HepG2 (cell line): ENCODE results near the gene NOTCH3. TPM values are rescaled to one million over a fixed set of nuclear protein-coding genes. Genes with fewer than 3 reads are reported as not detected.
A peak's percentile ranks its signal among the peaks of the same experiment; 100 is the strongest.

Source experiments
- MED1 ChIP-seq: sonication (generic); formaldehyde crosslinking; IDR thresholded peaks from 2 replicates; pipeline ENCODE4 v1.4.0; 2020; ENCODE audit warnings: missing genetic modification reagents
- NFE2 ChIP-seq: sonication (generic); formaldehyde crosslinking; IDR thresholded peaks from 2 replicates; pipeline ENCODE4 v1.4.0; 2020; ENCODE audit warnings: missing genetic modification reagents
- RBM22 ChIP-seq: fragments of 200-400 bp; formaldehyde crosslinking; optimal IDR thresholded peaks from 2 replicates; pipeline ENCODE3; 2017; ENCODE audit warnings: mild to moderate bottlenecking, low read length, moderate library complexity
- SIX4 ChIP-seq: sonication (generic); formaldehyde crosslinking; IDR thresholded peaks from 2 replicates; pipeline ENCODE4 v1.4.0; 2020; ENCODE audit warnings: missing genetic modification reagents
- ZNF207 ChIP-seq: fragments of 450-650 bp; IDR thresholded peaks from 2 replicates; pipeline ENCODE4 v1.6.1; 2016; ENCODE audit warnings: antibody characterized with exemption, borderline replicate concordance
- polyA plus RNA-seq, 8 experiments: library from polyadenylated mRNA; depleted of rRNA in 3 of 8; stranded (reverse) in 7 of 8; unstranded in 1 of 8; fragments of >200 nt; fragmentation: Illumina TruSeq in 4 of 8; extraction: Trizol in 4 of 8; gene quantifications; 2 replicates each; pipeline versions ENCODE4 v1.2.1 to v1.2.3, GENCODE V29; 2011 to 2016; ENCODE audit warnings: low read depth in 4 of 8, missing spikeins in 1 of 8, mixed read lengths in 1 of 8; ENCODE audit not compliant: insufficient read depth in 1 of 8
- total RNA-seq, 5 experiments: library from RNA; depleted of rRNA; stranded (reverse); fragments of >200 nt; fragmentation: Illumina TruSeq; extraction: Trizol; gene quantifications; 2 replicates each; pipeline ENCODE4 v1.2.3, GENCODE V29; 2016; ENCODE audit warnings: low read depth in 1 of 5
- TF ChIP-seq, protein P1 (sequence below): IDR thresholded peaks from 2 replicates; pipeline ENCODE4 v1.6.1; 2012; ENCODE audit warnings: low read depth, low read length, improper control_type of control experiment
- TF ChIP-seq, protein P2 (sequence below): IDR thresholded peaks from 2 replicates; pipeline ENCODE4 v1.6.1; 2016; ENCODE audit warnings: low read depth, missing genetic modification reagents, missing compliant biosample characterization
- TF ChIP-seq, protein P3 (sequence below): sonication (generic); formaldehyde crosslinking; IDR thresholded peaks from 2 replicates; pipeline ENCODE4 v1.5.0; 2020; ENCODE audit warnings: missing genetic modification reagents
- TF ChIP-seq, protein P4 (sequence below): sonication (generic); formaldehyde crosslinking; IDR thresholded peaks from 2 replicates; pipeline ENCODE4; 2020; ENCODE audit warnings: missing genetic modification reagents, mild to moderate bottlenecking, borderline replicate concordance
- TF ChIP-seq, protein P5 (sequence below): sonication (generic); formaldehyde crosslinking; conservative IDR thresholded peaks from 2 replicates; pipeline ENCODE4 v1.4.0; 2020; ENCODE audit warnings: mild to moderate bottlenecking, missing genetic modification reagents, moderate library complexity

Gene NOTCH3
- total and polyA plus RNA-seq, 2 of the 13 experiments (the other 11 are each of a cell fraction or from before 2014, with no cell fraction given): 0.09 to 0.28 TPM

GRCh38 chr19:15125232-15126067 is 75.3 kb downstream of the NOTCH3 start (continued):
- TF ChIP-seq, protein P1, sequence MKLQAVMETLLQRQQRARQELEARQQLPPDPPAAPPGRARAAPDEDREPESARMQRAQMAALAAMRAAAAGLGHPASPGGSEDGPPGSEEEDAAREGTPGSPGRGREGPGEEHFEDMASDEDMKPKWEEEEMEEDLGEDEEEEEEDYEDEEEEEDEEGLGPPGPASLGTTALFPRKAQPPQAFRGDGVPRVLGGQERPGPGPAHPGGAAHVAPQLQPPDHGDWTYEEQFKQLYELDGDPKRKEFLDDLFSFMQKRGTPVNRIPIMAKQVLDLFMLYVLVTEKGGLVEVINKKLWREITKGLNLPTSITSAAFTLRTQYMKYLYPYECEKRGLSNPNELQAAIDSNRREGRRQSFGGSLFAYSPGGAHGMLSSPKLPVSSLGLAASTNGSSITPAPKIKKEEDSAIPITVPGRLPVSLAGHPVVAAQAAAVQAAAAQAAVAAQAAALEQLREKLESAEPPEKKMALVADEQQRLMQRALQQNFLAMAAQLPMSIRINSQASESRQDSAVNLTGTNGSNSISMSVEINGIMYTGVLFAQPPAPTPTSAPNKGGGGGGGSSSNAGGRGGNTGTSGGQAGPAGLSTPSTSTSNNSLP: 0 out of 2 replicates have a peak, but pooled peaks have one; percentile 4
- TF ChIP-seq RBM22 (no peak), NFE2 (CRISPR knock-in tag) (no peak), SIX4 (CRISPR knock-in tag) (no peak), ZNF207 (peak; percentile 98; the same call in 1 of the 2 replicates), MED1 (peak; percentile 75)
- TF ChIP-seq, protein P2, sequence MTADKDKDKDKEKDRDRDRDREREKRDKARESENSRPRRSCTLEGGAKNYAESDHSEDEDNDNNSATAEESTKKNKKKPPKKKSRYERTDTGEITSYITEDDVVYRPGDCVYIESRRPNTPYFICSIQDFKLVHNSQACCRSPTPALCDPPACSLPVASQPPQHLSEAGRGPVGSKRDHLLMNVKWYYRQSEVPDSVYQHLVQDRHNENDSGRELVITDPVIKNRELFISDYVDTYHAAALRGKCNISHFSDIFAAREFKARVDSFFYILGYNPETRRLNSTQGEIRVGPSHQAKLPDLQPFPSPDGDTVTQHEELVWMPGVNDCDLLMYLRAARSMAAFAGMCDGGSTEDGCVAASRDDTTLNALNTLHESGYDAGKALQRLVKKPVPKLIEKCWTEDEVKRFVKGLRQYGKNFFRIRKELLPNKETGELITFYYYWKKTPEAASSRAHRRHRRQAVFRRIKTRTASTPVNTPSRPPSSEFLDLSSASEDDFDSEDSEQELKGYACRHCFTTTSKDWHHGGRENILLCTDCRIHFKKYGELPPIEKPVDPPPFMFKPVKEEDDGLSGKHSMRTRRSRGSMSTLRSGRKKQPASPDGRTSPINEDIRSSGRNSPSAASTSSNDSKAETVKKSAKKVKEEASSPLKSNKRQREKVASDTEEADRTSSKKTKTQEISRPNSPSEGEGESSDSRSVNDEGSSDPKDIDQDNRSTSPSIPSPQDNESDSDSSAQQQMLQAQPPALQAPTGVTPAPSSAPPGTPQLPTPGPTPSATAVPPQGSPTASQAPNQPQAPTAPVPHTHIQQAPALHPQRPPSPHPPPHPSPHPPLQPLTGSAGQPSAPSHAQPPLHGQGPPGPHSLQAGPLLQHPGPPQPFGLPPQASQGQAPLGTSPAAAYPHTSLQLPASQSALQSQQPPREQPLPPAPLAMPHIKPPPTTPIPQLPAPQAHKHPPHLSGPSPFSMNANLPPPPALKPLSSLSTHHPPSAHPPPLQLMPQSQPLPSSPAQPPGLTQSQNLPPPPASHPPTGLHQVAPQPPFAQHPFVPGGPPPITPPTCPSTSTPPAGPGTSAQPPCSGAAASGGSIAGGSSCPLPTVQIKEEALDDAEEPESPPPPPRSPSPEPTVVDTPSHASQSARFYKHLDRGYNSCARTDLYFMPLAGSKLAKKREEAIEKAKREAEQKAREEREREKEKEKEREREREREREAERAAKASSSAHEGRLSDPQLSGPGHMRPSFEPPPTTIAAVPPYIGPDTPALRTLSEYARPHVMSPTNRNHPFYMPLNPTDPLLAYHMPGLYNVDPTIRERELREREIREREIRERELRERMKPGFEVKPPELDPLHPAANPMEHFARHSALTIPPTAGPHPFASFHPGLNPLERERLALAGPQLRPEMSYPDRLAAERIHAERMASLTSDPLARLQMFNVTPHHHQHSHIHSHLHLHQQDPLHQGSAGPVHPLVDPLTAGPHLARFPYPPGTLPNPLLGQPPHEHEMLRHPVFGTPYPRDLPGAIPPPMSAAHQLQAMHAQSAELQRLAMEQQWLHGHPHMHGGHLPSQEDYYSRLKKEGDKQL: no peak
- TF ChIP-seq, protein P3, sequence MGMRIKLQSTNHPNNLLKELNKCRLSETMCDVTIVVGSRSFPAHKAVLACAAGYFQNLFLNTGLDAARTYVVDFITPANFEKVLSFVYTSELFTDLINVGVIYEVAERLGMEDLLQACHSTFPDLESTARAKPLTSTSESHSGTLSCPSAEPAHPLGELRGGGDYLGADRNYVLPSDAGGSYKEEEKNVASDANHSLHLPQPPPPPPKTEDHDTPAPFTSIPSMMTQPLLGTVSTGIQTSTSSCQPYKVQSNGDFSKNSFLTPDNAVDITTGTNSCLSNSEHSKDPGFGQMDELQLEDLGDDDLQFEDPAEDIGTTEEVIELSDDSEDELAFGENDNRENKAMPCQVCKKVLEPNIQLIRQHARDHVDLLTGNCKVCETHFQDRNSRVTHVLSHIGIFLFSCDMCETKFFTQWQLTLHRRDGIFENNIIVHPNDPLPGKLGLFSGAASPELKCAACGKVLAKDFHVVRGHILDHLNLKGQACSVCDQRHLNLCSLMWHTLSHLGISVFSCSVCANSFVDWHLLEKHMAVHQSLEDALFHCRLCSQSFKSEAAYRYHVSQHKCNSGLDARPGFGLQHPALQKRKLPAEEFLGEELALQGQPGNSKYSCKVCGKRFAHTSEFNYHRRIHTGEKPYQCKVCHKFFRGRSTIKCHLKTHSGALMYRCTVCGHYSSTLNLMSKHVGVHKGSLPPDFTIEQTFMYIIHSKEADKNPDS (CRISPR knock-in tag): no peak
- TF ChIP-seq, protein P4, sequence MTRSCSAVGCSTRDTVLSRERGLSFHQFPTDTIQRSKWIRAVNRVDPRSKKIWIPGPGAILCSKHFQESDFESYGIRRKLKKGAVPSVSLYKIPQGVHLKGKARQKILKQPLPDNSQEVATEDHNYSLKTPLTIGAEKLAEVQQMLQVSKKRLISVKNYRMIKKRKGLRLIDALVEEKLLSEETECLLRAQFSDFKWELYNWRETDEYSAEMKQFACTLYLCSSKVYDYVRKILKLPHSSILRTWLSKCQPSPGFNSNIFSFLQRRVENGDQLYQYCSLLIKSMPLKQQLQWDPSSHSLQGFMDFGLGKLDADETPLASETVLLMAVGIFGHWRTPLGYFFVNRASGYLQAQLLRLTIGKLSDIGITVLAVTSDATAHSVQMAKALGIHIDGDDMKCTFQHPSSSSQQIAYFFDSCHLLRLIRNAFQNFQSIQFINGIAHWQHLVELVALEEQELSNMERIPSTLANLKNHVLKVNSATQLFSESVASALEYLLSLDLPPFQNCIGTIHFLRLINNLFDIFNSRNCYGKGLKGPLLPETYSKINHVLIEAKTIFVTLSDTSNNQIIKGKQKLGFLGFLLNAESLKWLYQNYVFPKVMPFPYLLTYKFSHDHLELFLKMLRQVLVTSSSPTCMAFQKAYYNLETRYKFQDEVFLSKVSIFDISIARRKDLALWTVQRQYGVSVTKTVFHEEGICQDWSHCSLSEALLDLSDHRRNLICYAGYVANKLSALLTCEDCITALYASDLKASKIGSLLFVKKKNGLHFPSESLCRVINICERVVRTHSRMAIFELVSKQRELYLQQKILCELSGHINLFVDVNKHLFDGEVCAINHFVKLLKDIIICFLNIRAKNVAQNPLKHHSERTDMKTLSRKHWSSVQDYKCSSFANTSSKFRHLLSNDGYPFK (CRISPR knock-in tag): peak; percentile 34; the same call in 1 of the 2 replicates
- TF ChIP-seq, protein P5, sequence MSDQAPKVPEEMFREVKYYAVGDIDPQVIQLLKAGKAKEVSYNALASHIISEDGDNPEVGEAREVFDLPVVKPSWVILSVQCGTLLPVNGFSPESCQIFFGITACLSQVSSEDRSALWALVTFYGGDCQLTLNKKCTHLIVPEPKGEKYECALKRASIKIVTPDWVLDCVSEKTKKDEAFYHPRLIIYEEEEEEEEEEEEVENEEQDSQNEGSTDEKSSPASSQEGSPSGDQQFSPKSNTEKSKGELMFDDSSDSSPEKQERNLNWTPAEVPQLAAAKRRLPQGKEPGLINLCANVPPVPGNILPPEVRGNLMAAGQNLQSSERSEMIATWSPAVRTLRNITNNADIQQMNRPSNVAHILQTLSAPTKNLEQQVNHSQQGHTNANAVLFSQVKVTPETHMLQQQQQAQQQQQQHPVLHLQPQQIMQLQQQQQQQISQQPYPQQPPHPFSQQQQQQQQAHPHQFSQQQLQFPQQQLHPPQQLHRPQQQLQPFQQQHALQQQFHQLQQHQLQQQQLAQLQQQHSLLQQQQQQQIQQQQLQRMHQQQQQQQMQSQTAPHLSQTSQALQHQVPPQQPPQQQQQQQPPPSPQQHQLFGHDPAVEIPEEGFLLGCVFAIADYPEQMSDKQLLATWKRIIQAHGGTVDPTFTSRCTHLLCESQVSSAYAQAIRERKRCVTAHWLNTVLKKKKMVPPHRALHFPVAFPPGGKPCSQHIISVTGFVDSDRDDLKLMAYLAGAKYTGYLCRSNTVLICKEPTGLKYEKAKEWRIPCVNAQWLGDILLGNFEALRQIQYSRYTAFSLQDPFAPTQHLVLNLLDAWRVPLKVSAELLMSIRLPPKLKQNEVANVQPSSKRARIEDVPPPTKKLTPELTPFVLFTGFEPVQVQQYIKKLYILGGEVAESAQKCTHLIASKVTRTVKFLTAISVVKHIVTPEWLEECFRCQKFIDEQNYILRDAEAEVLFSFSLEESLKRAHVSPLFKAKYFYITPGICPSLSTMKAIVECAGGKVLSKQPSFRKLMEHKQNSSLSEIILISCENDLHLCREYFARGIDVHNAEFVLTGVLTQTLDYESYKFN (CRISPR knock-in tag): peak; percentile 19; the same call in 1 of the 2 replicates
